Activated CD4-positive, alpha-beta memory T cell treated with anti-CD3 and anti-CD28 coated beads, Interleukin-2, amount 10 ng/mL, durations not matched to agents 7 days and 5 days (primary cell): ENCODE results near the gene SIK1. TPM values are rescaled to one million over a fixed set of nuclear protein-coding genes. Genes with fewer than 3 reads are reported as not detected.
"Not testable (repeated sequence)": the region's sequence is repeated elsewhere in the genome, so short reads cannot be mapped to it uniquely, and the experiment has no call there.

Source experiments
- CTCF ChIA-PET: fragments of 350-600 bp; sonication (Branson Sonifier 250); formaldehyde crosslinking; loops from one replicate; lab custom pipeline; 2021; ENCODE audit warnings: antibody characterized with exemption, inconsistent platforms; lab: Charles Lee
- POLR2A ChIA-PET: fragments of 350-600 bp; sonication (Branson Sonifier 250); formaldehyde crosslinking; loops from one replicate; lab custom pipeline; 2021; ENCODE audit warnings: antibody characterized with exemption; lab: Charles Lee
- DNase-seq: peaks from one replicate; pipeline ENCODE4 v3.0.0-alpha.2; 2020
- H3K27ac Mint-ChIP-seq: one replicate; pipeline ENCODE4 v1.8.0; 2021; ENCODE audit warnings: mild to moderate bottlenecking, mixed read lengths
- H3K27me3 Mint-ChIP-seq: one replicate; pipeline ENCODE4 v1.8.0; 2021; ENCODE audit warnings: mixed read lengths
- H3K36me3 Mint-ChIP-seq: one replicate; pipeline ENCODE4 v1.8.0; 2021; ENCODE audit warnings: low read depth, mixed read lengths
- H3K4me1 Mint-ChIP-seq: one replicate; pipeline ENCODE4 v1.8.0; 2021; ENCODE audit warnings: mixed read lengths
- H3K4me3 Mint-ChIP-seq: one replicate; pipeline ENCODE4 v1.8.0; 2021; ENCODE audit warnings: mild to moderate bottlenecking, mixed read lengths
- H3K9me3 Mint-ChIP-seq: one replicate; pipeline ENCODE4 v1.8.0; 2021; ENCODE audit warnings: mixed read lengths
- total RNA-seq, 2 experiments: library from RNA; stranded (reverse); gene quantifications; one replicate each; pipeline ENCODE4 v1.2.3, GENCODE V29; 2021

SIK1 gene
- total RNA-seq, 2 experiments from 2014 or later, result 3.4 to 4.6 TPM

- H3K4me1 Mint-ChIP-seq, H3K27me3 Mint-ChIP-seq, CTCF ChIA-PET, DNase-seq, H3K36me3 Mint-ChIP-seq, H3K9me3 Mint-ChIP-seq, POLR2A ChIA-PET, H3K27ac Mint-ChIP-seq, H3K4me3 Mint-ChIP-seq: not testable (repeated sequence)
Observed at GRCh38 chr21:43451850-43452249, 24.9 kb upstream of the SIK1 start.

- POLR2A ChIA-PET, H3K4me3 Mint-ChIP-seq, H3K4me1 Mint-ChIP-seq: not testable (repeated sequence)
Observed at GRCh38 chr21:43450287-43450686, 23.4 kb upstream of the SIK1 start.

GRCh38 chr21:43447353-43447977, 20.5 kb upstream of the SIK1 start:
- H3K9me3 Mint-ChIP-seq, CTCF ChIA-PET, H3K27me3 Mint-ChIP-seq, H3K36me3 Mint-ChIP-seq, POLR2A ChIA-PET, DNase-seq, H3K4me1 Mint-ChIP-seq, H3K4me3 Mint-ChIP-seq, H3K27ac Mint-ChIP-seq: not testable (repeated sequence)

More at GRCh38 chr21:43450287-43450686, 23.4 kb upstream of the SIK1 start:
- H3K27me3 Mint-ChIP-seq, CTCF ChIA-PET, DNase-seq, H3K9me3 Mint-ChIP-seq, H3K36me3 Mint-ChIP-seq, H3K27ac Mint-ChIP-seq: not testable (repeated sequence)

- POLR2A ChIA-PET, H3K9me3 Mint-ChIP-seq, CTCF ChIA-PET, H3K27me3 Mint-ChIP-seq, H3K36me3 Mint-ChIP-seq, DNase-seq, H3K27ac Mint-ChIP-seq, H3K4me1 Mint-ChIP-seq, H3K4me3 Mint-ChIP-seq: not testable (repeated sequence)
Observed at GRCh38 chr21:43446277-43446932, 19.5 kb upstream of the SIK1 start.

GRCh38 chr21:43444524-43444923, 17.6 kb upstream of the SIK1 start:
- H3K36me3 Mint-ChIP-seq, DNase-seq, POLR2A ChIA-PET, H3K4me3 Mint-ChIP-seq, H3K27ac Mint-ChIP-seq, CTCF ChIA-PET, H3K4me1 Mint-ChIP-seq, H3K27me3 Mint-ChIP-seq, H3K9me3 Mint-ChIP-seq: not testable (repeated sequence)

- H3K27me3 Mint-ChIP-seq, POLR2A ChIA-PET, H3K4me3 Mint-ChIP-seq, H3K9me3 Mint-ChIP-seq, DNase-seq, CTCF ChIA-PET, H3K4me1 Mint-ChIP-seq, H3K36me3 Mint-ChIP-seq, H3K27ac Mint-ChIP-seq: not testable (repeated sequence)
Observed at GRCh38 chr21:43442571-43442970, 15.6 kb upstream of the SIK1 start.

GRCh38 chr21:43440835-43441727, 14.2 kb upstream of the SIK1 start:
- H3K4me1 Mint-ChIP-seq, POLR2A ChIA-PET, H3K9me3 Mint-ChIP-seq, DNase-seq, CTCF ChIA-PET, H3K4me3 Mint-ChIP-seq, H3K36me3 Mint-ChIP-seq, H3K27ac Mint-ChIP-seq, H3K27me3 Mint-ChIP-seq: not testable (repeated sequence)

- H3K27ac Mint-ChIP-seq, CTCF ChIA-PET, DNase-seq, POLR2A ChIA-PET, H3K4me1 Mint-ChIP-seq, H3K9me3 Mint-ChIP-seq, H3K27me3 Mint-ChIP-seq, H3K4me3 Mint-ChIP-seq, H3K36me3 Mint-ChIP-seq: not testable (repeated sequence)
Observed at GRCh38 chr21:43439316-43440075, 12.6 kb upstream of the SIK1 start.

- not testable (repeated sequence) for H3K27me3 Mint-ChIP-seq
Observed at GRCh38 chr21:43436272-43436671, 9.3 kb upstream of the SIK1 start.

GRCh38 chr21:43433340-43434136, 6.6 kb upstream of the SIK1 start:
- H3K9me3 Mint-ChIP-seq, H3K36me3 Mint-ChIP-seq, H3K27me3 Mint-ChIP-seq: not testable (repeated sequence)

More at GRCh38 chr21:43436272-43436671, 9.3 kb upstream of the SIK1 start:
- H3K4me3 Mint-ChIP-seq, CTCF ChIA-PET, H3K9me3 Mint-ChIP-seq, H3K27ac Mint-ChIP-seq, H3K4me1 Mint-ChIP-seq, POLR2A ChIA-PET, H3K36me3 Mint-ChIP-seq, DNase-seq: not testable (repeated sequence)

GRCh38 chr21:43430830-43431416, 4.0 kb upstream of the SIK1 start:
- H3K27ac Mint-ChIP-seq, H3K4me1 Mint-ChIP-seq, H3K4me3 Mint-ChIP-seq, H3K9me3 Mint-ChIP-seq, H3K27me3 Mint-ChIP-seq, H3K36me3 Mint-ChIP-seq, DNase-seq, POLR2A ChIA-PET, CTCF ChIA-PET: not testable (repeated sequence)

More at GRCh38 chr21:43433340-43434136, 6.6 kb upstream of the SIK1 start:
- DNase-seq, H3K27ac Mint-ChIP-seq, POLR2A ChIA-PET, H3K4me3 Mint-ChIP-seq, CTCF ChIA-PET, H3K4me1 Mint-ChIP-seq: not testable (repeated sequence)

- DNase-seq, POLR2A ChIA-PET, H3K27ac Mint-ChIP-seq, CTCF ChIA-PET, H3K36me3 Mint-ChIP-seq, H3K4me1 Mint-ChIP-seq, H3K27me3 Mint-ChIP-seq, H3K9me3 Mint-ChIP-seq, H3K4me3 Mint-ChIP-seq: not testable (repeated sequence)
Observed at GRCh38 chr21:43428964-43429363, 2.0 kb upstream of the SIK1 start.
